H1 (cell line): ENCODE data around the gene TSHZ2. TPM values are rescaled to one million over a fixed set of nuclear protein-coding genes. Genes with fewer than 3 reads are reported as not detected.

Experiments
- BRCA1 ChIP-seq: IDR thresholded peaks from 2 replicates; pipeline ENCODE4 v1.6.1; 2012; ENCODE audit warnings: low read depth, low read length, improper control_type of control experiment
- KDM5A ChIP-seq: fragments of 200-600 bp; IDR thresholded peaks from 2 replicates; pipeline ENCODE4 v1.7.1; 2012; ENCODE audit warnings: mild to moderate bottlenecking, low read length, inconsistent platforms, mixed read lengths
- POLR2A ChIP-seq, 2 experiments: IDR thresholded peaks; 1 replicate in 1 of 2; 2 replicates in 1 of 2; pipeline ENCODE4 v1.6.1; 2011; ENCODE audit warnings: low read depth in 2 of 2, low read length in 2 of 2, mild to moderate bottlenecking in 2 of 2; ENCODE audit errors: control extremely low read depth in 1 of 2
- RAD21 ChIP-seq, 2 experiments: IDR thresholded peaks in 1 of 2; conservative IDR thresholded peaks in 1 of 2; 2 replicates each; pipeline ENCODE4 v1.6.1; 2011; ENCODE audit warnings: low read depth in 2 of 2, low read length in 2 of 2, improper control_type of control experiment in 1 of 2, inconsistent platforms in 1 of 2, mild to moderate bottlenecking in 1 of 2, moderate library complexity in 1 of 2
- RNF2 ChIP-seq: fragments of 200-900, 300-1000 bp; sonication (generic); IDR thresholded peaks from 2 replicates; pipeline ENCODE4 v1.7.1; 2016; ENCODE audit warnings: borderline replicate concordance, low read depth, mild to moderate bottlenecking, antibody characterized with exemption, low read length; ENCODE audit not compliant: poor library complexity, severe bottlenecking; ENCODE audit errors: missing control alignments
- TBP ChIP-seq: IDR thresholded peaks from 2 replicates; pipeline ENCODE4 v1.6.1; 2011; ENCODE audit warnings: low read depth, low read length, improper control_type of control experiment
- TCF12 ChIP-seq: IDR thresholded peaks from 2 replicates; pipeline ENCODE4 v1.6.1; 2011; ENCODE audit warnings: low read depth, mild to moderate bottlenecking, low read length
- polyA plus RNA-seq, 7 experiments: library from polyadenylated mRNA; depleted of rRNA in 3 of 7; stranded (reverse) in 5 of 7; unstranded in 2 of 7; fragments of >200 nt in 5 of 7; fragments of 200-250 nt in 2 of 7; gene quantifications; 1 replicate in 5 of 7; 2 replicates in 1 of 7; 4 replicates in 1 of 7; pipeline versions ENCODE4 v1.2.1 to v1.2.3, GENCODE V29; 2011 to 2013; ENCODE audit warnings: missing spikeins in 2 of 7, mixed read lengths in 2 of 7
- total RNA-seq: library from RNA; stranded (reverse); fragmentation: NEBNext Ultra II Directional; extraction: Animal tissue kit (Norgen Biotek cat#: 25700); gene quantifications from 2 replicates; pipeline ENCODE4 v1.2.1, GENCODE V29; 2021

The TSHZ2 gene
- total and polyA plus RNA-seq, 2 of the 8 experiments (the other 6 are each of a cell fraction or from before 2014, with no cell fraction given) = 0.14 to 0.30 TPM

DNA sequence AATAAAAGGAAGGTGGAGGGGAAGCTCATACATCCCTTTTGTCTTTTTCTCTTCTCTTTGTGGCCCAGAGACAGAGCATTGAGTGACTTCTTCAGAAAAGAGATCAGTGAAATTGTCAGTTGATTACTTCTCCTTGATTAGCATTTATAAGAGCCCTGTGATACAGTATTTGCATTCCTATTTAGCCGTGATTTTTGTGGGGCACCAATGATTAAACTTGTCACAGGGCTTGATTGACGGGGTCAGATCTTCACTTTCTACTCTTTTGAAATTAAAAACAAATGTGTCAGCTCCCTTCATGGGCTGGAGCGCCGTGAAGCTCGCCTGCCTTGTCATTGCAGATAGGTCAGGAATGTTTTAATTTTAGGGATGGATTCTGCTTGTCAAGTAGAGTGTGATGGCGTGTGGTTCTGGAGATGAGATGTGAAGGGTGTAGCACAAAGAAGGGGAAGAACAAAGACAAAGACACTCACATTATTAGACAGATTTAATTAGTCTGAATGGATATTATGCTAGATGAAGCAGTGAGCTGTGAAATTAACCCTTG is 454.7 kb downstream of the TSHZ2 start (continued):
- no peak for TF ChIP-seq TBP
- no peak for TF ChIP-seq KDM5A
- TF ChIP-seq POLR2A (IDR thresholded peaks at IDR 0.05; ENCODE audit: control extremely low read depth in 1 of 2, low read depth in 2 of 2, low read length in 2 of 2) = no peak
- TF ChIP-seq TCF12 = no peak
- TF ChIP-seq RAD21 (IDR thresholded peaks at IDR 0.05 in 1 of 2, conservative IDR thresholded peaks at IDR 0.05 in 1 of 2; ENCODE audit: low read depth in 2 of 2, low read length in 2 of 2) = no peak
- TF ChIP-seq RNF2 = no peak
- TF ChIP-seq BRCA1 = no peak
- TF ChIP-seq, all 59 proteins: peak for 0
